Epithelial cell of esophagus (primary cell): Measurements from ENCODE around the gene CHRNA4.

Experiments
- DNase-seq: peaks from one replicate; pipeline ENCODE4 v3.0.0; 2010; ENCODE audit warnings: low read depth
- H3K4me3 ChIP-seq: 2 replicates; pipeline ENCODE4 v1.5.1; 2011; ENCODE audit warnings: mild to moderate bottlenecking, low read length, control low read depth
- CTCF ChIP-seq: IDR thresholded peaks from 2 replicates; pipeline ENCODE4 v1.5.1; 2011; ENCODE audit warnings: low read depth, mild to moderate bottlenecking, low read length, control low read depth, inconsistent platforms; ENCODE audit not compliant: insufficient read depth; ENCODE audit errors: missing control alignments

CHRNA4 gene

GRCh38 chr20:63350597-63351325 is 10.4 kb downstream of the CHRNA4 start:
- DNase-seq: no peak
- TF ChIP-seq CTCF: no peak
- H3K4me3 ChIP-seq: no peak overlapping the region

- TF ChIP-seq CTCF: no peak
- H3K4me3 ChIP-seq: no peak overlapping the region
- DNase-seq: no peak
Measured at GRCh38 chr20:63350196-63350595, 11.0 kb downstream of the CHRNA4 start.

GRCh38 chr20:63349516-63349895 is 11.6 kb downstream of the CHRNA4 start:
- no peak overlapping the region for H3K4me3 ChIP-seq
- no peak for DNase-seq
- TF ChIP-seq CTCF: no peak

GRCh38 chr20:63348828-63349515 is 12.2 kb downstream of the CHRNA4 start:
- TF ChIP-seq CTCF: no peak
- no peak for DNase-seq
- H3K4me3 ChIP-seq: no peak overlapping the region

- no peak overlapping the region for H3K4me3 ChIP-seq
- TF ChIP-seq CTCF: no peak
- DNase-seq: no peak
Measured at GRCh38 chr20:63347950-63348827, 13.0 kb downstream of the CHRNA4 start.

- no peak overlapping the region for H3K4me3 ChIP-seq
- no peak for TF ChIP-seq CTCF
- DNase-seq: no peak
Measured at GRCh38 chr20:63347081-63347741, 13.9 kb downstream of the CHRNA4 start.
